Measurements from ENCODE around the gene SHANK1.

The SHANK1 gene

DNA sequence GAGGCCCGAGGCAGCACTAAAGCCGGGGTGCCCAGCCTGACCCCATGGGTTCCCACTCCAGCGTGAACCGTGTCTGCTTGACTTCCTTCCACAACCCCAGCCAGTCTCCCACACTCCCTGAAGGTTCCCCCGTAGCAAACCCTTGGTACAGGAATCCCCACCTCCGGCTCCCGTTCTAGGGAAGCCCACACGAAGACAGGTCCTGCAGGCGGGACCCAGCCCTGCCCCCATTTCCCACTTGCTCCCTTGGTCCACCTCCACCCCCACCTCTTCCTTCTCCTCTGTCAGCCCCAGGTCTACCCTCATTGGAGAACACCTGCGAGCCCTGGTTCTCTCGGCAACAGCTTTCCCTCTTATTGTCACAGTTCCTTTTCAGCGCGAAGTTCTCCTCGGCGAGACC, 46.5 kb downstream of the SHANK1 start:
- no peak for TF ChIP-seq FOXP2 (optimal IDR thresholded peaks at IDR 0.05; ENCODE audit: borderline replicate concordance, extremely low read depth, extremely low read length, insufficient read depth)
- no peak for TF ChIP-seq POLR2AphosphoS5 (IDR thresholded peaks at IDR 0.05; ENCODE audit: low read depth, low read length)
- TF ChIP-seq SIN3A (IDR thresholded peaks at IDR 0.05; ENCODE audit: borderline replicate concordance, insufficient read depth, low read length): no peak
- TF ChIP-seq REST (IDR thresholded peaks at IDR 0.05; ENCODE audit: insufficient read depth in 1 of 2, low read depth in 2 of 2, low read length in 2 of 2): no peak
- TF ChIP-seq TAF1 (IDR thresholded peaks at IDR 0.05; ENCODE audit: borderline replicate concordance, insufficient read depth, low read length): no peak

DNA sequence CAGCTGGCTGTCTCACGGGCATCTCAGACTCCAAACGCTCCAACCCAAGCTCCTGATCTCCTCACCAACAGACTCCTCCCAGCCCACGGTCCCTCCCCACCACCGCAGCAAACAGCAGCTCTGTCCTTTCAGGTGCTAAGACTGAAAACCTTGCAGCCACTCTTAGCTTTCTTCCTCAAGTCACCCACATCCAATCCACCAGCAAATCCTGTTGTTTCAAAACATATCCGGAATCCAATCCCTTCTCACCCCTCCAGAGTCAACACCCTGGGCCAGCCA, 49.6 kb downstream of the SHANK1 start:
- TF ChIP-seq FOXP2 (optimal IDR thresholded peaks at IDR 0.05; ENCODE audit: borderline replicate concordance, extremely low read depth, extremely low read length, insufficient read depth): no peak
- TF ChIP-seq TAF1 (IDR thresholded peaks at IDR 0.05; ENCODE audit: borderline replicate concordance, insufficient read depth, low read length): no peak
- TF ChIP-seq REST (IDR thresholded peaks at IDR 0.05; ENCODE audit: insufficient read depth in 1 of 2, low read depth in 2 of 2, low read length in 2 of 2): no peak
- TF ChIP-seq POLR2AphosphoS5 (IDR thresholded peaks at IDR 0.05; ENCODE audit: low read depth, low read length): no peak
- no peak for TF ChIP-seq SIN3A (IDR thresholded peaks at IDR 0.05; ENCODE audit: borderline replicate concordance, insufficient read depth, low read length)

- TF ChIP-seq FOXP2 (optimal IDR thresholded peaks at IDR 0.05; ENCODE audit: borderline replicate concordance, extremely low read depth, extremely low read length, insufficient read depth): no peak
- TF ChIP-seq REST (IDR thresholded peaks at IDR 0.05; ENCODE audit: insufficient read depth in 1 of 2, low read depth in 2 of 2, low read length in 2 of 2): no peak
- no peak for TF ChIP-seq TAF1 (IDR thresholded peaks at IDR 0.05; ENCODE audit: borderline replicate concordance, insufficient read depth, low read length)
- no peak for TF ChIP-seq SIN3A (IDR thresholded peaks at IDR 0.05; ENCODE audit: borderline replicate concordance, insufficient read depth, low read length)
- no peak for TF ChIP-seq POLR2AphosphoS5 (IDR thresholded peaks at IDR 0.05; ENCODE audit: low read depth, low read length)
These were observed 50.1 kb downstream of the SHANK1 start for GRCh38 chr19:50669302-50670101.

GRCh38 chr19:50668879-50669278, 50.7 kb downstream of the SHANK1 start:
- TF ChIP-seq REST (IDR thresholded peaks at IDR 0.05; ENCODE audit: insufficient read depth in 1 of 2, low read depth in 2 of 2, low read length in 2 of 2) (no peak), SIN3A (IDR thresholded peaks at IDR 0.05; ENCODE audit: borderline replicate concordance, insufficient read depth, low read length) (no peak), FOXP2 (optimal IDR thresholded peaks at IDR 0.05; ENCODE audit: borderline replicate concordance, extremely low read depth, extremely low read length, insufficient read depth) (no peak), TAF1 (IDR thresholded peaks at IDR 0.05; ENCODE audit: borderline replicate concordance, insufficient read depth, low read length) (no peak), POLR2AphosphoS5 (IDR thresholded peaks at IDR 0.05; ENCODE audit: low read depth, low read length) (no peak)

All from PFSK-1 (cell line).